Measurements from ENCODE around the gene ZHX3.

DNA sequence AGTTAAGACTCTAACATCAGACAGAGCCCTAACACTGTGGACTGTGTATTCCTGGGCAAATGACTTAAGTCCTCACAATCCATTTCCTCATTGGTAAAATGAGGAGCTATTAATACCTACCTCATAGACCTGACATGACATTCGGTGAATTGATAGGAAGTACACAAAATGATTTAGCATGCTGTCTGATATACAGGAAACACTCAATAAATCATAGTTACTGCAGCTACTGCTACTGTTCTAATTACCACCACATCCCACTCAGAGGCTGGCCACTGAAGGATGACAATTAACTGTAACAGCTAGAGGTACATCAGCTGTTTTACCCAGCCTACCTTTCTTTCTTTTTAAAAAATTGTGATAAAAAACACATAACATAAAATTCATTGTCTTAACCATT is 92.4 kb downstream of the ZHX3 start:
- TF ChIP-seq, protein P1, sequence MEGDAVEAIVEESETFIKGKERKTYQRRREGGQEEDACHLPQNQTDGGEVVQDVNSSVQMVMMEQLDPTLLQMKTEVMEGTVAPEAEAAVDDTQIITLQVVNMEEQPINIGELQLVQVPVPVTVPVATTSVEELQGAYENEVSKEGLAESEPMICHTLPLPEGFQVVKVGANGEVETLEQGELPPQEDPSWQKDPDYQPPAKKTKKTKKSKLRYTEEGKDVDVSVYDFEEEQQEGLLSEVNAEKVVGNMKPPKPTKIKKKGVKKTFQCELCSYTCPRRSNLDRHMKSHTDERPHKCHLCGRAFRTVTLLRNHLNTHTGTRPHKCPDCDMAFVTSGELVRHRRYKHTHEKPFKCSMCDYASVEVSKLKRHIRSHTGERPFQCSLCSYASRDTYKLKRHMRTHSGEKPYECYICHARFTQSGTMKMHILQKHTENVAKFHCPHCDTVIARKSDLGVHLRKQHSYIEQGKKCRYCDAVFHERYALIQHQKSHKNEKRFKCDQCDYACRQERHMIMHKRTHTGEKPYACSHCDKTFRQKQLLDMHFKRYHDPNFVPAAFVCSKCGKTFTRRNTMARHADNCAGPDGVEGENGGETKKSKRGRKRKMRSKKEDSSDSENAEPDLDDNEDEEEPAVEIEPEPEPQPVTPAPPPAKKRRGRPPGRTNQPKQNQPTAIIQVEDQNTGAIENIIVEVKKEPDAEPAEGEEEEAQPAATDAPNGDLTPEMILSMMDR (IDR thresholded peaks at IDR 0.05 in 4 of 5, conservative IDR thresholded peaks at IDR 0.05 in 1 of 5), result no peak
- TF ChIP-seq POLR2A (IDR thresholded peaks at IDR 0.05), result no peak
